ENCODE data around the gene IPMK.

The IPMK gene

DNA sequence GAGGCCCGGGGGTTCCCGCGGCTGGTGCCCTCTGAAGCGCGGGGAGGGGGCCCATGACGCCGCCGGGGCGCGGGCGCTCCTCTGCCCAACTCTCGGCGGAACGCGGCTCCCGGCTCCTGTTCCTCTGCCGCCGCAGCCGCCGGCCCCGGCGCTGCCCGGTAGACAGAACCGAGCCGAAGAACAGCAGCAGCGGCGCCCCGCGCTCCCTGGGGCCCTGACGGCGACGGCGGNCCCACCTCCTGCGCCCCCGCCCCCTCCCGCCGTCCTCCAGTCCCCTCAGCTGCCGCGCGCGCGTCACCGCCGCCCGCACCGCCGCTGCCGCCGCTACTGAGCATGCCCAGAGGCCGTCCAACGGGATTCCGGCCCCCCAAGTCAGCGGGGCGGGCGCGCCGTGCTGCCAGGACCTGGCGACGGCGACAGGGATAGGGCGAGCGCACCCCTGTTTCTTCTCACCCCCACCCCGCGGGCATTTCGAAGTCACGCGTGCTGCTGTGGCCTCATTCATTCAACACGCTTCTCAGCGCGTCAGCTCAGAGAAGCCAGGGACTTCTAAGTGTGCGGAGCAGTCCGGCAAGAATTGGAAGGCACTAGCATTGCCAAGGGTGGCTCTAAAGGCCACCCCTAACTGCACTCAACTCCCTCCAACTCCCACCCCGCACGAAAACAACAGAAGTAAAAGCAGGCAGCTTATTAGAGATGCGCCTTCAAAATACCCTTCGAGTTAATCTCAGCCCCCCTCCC is at the start of gene IPMK:
Gene IPMK, minus strand, starts transcription at position 182 of the 741 bp plus-strand sequence. CDS start 283 bp downstream, outside the sequence.
- peak; percentile 76 for DNase-seq

DNA sequence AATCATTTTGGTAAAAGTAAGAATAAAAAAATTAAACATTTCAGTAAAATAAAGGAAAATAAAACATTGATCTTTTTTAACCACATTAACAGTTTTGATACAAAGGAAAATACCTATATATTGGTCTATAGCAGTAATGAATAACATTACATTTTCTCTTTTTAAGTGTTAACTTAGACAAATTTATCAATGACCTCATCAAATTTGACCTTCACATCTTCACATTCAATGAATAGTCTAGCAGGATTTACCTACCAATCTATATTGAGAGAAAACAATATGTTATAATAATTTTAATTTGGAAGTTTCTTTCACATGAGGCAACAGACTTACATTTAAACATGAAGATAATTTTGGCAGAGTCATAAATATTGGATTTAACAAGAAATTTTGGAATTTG is 49.2 kb upstream of the IPMK start:
- no peak for DNase-seq

GRCh38 chr10:58311026-58311425 is 43.3 kb upstream of the IPMK start:
- DNase-seq, result no peak

- DNase-seq, result no peak
Observed at GRCh38 chr10:58307676-58308075, 40.0 kb upstream of the IPMK start.

- DNase-seq, result no peak
Observed at GRCh38 chr10:58305821-58306220, 38.1 kb upstream of the IPMK start.

- DNase-seq, result no peak
Observed at GRCh38 chr10:58304099-58304633, 36.5 kb upstream of the IPMK start.

- DNase-seq, result no peak
Observed at GRCh38 chr10:58302254-58302653, 34.6 kb upstream of the IPMK start.

DNA sequence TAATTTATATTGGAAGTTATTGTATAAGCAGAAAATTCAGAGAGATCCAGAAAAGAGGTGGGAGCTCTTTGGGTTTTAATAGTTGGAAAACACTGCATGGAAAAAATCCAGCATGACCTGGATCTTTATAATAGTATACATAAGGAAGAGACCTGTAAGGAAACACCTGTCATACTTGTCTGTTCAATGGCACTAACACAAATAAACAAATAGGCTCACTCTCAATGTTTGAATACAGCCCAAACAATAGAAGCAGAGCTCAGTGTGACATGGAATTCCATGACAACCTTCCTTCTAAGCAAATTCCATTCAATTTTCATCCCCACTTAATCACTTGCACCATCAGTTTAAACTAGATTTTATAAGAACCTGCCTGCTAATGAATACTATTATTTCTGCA is 33.0 kb upstream of the IPMK start:
- no peak for DNase-seq

DNA sequence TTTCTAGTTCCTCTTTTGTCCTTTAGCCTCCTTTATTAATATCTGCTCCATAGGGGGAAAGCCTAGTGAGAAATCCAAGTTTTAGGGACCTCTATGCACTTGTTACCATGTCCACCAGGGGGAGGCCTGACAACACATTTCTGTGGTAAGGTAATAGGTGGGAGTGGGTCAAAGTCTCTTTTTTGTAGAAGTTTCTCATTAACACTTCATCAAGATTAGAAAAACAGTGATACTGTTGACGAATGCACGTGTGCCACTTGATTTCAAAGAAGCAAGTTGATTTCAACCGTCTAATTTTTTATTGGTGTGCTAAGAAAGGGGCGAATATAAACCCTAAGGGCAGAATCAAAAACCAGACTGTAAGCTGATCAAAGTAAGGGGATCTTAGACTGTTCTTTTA is 31.9 kb upstream of the IPMK start:
- peak; percentile 39 for DNase-seq

- DNase-seq, result no peak
Observed at GRCh38 chr10:58293989-58294388, 26.3 kb upstream of the IPMK start.

DNA sequence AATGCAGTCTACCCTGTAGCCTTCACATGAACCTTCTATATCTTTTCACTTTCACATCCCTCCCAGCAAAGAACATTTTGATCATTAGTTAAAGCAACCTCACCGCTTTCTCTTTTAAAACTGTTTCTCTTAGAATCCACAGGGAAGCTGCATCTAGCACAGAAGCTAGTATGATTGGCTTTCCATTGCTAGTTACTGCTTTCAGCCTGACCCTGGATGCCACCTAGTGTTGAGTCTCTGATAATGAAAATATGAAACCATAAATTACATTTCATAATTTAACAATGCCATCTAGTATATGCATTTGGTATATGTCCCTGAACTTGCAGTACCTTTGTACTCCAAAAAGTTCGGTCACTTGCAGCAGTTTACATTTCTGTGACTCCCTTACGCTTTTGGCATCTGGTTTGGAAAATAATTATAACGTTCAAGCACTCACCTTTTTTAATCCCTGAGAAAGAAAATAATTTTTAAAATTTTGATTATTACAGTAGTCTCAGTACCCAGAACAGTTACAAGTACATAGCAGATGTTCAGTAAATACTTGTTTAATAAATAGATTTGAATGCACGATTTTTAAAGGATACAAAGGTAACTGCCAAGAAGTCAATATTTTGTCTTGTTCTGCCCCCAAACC is 24.0 kb upstream of the IPMK start:
- peak; percentile 31 for DNase-seq

DNA sequence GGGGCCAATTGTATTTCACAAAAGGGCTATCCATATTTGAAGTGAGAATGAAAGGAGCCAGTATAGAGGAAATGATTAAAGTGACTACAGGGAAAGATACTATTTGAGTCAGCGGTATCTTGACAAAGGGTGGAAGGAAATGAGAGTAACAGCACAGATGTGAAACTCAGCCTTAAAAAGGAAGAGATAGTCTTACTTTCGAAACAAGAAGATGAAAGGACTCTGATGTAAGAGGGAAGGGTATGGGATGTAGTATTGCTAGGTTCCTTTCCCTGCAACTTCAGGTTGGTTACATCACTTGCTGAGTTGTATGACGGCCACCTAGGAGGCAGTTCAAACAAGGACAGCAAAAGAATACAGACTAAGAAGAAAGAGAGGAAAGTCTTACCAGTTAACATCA is 14.9 kb upstream of the IPMK start:
- DNase-seq, result no peak

DNA sequence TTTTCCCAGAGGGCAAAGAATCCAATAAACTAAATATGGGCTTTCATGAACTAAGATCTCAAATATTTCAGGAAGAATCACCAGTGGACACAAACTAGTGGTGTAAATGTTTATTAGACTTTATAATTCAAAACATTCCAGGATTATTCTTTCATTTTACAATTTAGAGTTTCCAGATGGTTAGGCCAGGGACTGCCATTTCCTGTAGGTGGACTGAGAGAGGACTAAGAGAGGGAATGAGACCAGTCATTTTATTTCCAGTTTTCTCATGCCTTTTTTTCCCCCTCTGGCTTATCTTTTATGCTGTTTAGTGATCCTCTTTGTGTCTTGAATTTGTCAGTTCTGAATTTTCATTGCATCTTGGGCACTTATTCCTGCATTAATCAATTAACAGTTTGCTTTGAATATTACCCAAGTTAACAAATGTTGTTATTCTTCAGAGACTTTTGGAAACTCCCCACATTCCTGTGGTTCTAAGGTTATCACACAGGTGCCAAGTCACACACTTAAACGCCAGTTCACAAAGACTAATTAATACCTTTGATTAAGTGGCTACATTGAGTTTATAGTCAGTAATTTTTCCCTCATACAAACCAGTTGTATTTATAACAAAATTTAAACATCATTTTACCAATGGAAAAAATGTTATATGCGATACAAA is 13.5 kb upstream of the IPMK start:
- peak; percentile 45 for DNase-seq

- no peak for DNase-seq
Observed at GRCh38 chr10:58280477-58280876, 12.8 kb upstream of the IPMK start.

DNA sequence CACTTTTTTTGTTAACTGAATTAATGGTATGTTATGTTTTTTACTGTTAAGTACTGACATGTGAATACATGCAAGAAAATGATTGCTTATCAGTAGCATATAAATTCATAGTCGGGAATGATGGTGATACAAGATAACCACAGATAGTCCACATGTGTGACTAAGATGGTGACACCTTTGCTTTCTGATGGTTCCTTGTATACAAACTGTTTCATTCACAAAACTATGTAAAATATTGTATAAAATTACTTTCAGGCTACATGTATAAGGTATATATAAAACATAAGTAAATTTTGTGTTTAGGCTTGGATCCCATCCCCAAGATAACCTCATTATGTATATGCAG is 11.2 kb upstream of the IPMK start:
- DNase-seq, result no peak

GRCh38 chr10:58278274-58278961 is 10.7 kb upstream of the IPMK start:
- no peak for DNase-seq

DNA sequence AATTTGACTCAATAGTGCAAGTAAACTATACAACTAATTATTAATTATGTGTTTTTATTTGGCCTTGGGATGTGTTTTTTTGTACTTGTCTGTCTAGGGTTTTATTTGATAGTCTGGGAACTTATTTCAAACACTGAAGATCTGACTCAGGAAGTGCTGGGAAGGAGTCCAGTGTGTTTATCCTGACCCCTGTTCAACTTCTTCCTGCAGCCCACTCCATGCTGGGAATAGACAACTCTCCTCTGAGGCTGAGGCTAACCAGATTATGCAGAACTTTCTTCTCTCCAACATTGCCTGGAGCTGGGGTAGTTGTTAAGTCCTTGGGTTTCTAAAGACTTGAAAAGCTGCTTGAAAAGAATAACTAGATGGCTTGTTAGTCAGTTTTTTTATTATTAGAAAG is 8.2 kb upstream of the IPMK start:
- DNase-seq, result peak; percentile 15

GRCh38 chr10:58275261-58275660 is 7.6 kb upstream of the IPMK start:
- no peak for DNase-seq

GRCh38 chr10:58269782-58270290 is 2.1 kb upstream of the IPMK start:
- DNase-seq, result no peak

- peak; percentile 98 for DNase-seq
Observed at GRCh38 chr10:58268946-58269781, 1.5 kb upstream of the IPMK start, which contains the start of gene CISD1. TSS of gene CISD1 (plus strand) at chr10:58269162. CDS start at chr10:58269274, 112 bp downstream.

- peak; percentile 62 for DNase-seq
Observed at GRCh38 chr10:58268454-58268945, 806 bp upstream of the IPMK start.
